Fibroblast of the conjunctiva (primary cell): Measurements from ENCODE around the gene RBMS1.
"Not testable (repeated sequence)": the region's sequence is repeated elsewhere in the genome, so short reads cannot be mapped to it uniquely, and the experiment has no call there.

Experiments used
- DNase-seq: peaks from one replicate; pipeline ENCODE4 v3.0.0-alpha.2; 2010; ENCODE audit warnings: low read depth

Gene RBMS1

GRCh38 chr2:160501370-160501769, 7.8 kb upstream of the RBMS1 start:
- DNase-seq: no peak

- DNase-seq: no peak
Observed at GRCh38 chr2:160499865-160500264, 6.3 kb upstream of the RBMS1 start.

DNA sequence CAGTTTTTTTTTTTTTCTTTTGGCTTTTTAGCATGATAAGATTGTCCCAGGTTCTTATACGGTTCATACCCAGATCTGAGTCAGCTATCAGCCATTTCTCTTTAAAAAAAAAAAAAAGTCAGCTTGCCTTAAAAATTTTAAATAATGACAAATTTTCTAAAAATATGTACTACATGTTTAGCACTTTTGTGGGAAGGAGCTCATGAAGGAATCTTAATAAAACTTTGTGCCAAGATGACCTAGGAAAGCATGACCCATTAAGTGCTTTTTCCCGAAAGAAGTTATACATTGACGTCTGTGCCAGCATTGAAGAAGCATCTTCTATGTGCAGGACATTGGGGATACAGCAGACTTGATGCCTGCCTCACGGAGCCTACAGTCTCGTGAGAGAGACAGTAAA, 4.5 kb upstream of the RBMS1 start:
- no peak for DNase-seq

- DNase-seq: no peak
Observed at GRCh38 chr2:160494201-160494644, 616 bp upstream of the RBMS1 start.

DNA sequence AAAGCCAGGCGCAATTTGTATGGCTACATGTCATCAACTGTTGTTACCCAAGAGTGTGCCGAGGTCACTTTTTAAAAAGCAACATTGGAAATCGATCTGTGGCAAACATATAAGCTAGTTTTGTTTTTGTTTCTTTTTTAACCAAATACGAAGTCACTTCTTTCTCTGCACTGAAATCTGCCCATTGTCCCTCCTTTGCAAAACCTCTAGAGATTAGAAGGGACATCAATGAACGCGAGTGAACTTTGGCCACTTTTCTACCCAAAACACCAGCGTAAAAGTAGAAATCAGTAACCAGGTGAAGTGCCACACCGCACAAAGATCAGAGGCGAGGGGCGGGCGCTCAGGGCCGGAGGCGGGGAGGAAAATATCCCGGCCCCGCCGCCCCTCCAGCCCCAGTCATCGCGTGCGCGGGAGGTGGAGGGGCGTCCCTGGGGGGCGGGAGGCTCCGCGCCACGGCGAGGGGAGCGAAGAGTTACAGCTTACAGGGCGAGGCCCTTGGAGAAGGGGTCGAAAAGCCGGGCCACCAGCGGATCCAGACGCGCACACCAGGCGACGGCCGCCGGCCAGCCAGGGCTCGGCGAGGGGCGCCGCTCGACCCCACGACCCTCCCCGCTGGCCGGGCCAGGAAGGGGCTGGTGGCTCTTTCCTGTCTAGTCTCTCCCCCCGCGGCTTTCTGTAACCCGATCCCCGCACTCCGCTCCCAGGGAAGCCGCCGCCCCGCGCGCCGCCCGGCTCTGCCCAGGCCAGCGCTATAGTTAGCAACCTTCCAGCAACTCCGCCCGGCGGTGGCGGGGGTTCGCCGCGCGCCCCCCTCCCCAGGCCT, 993 bp downstream of the RBMS1 start:
- DNase-seq: peak; percentile 24

DNA sequence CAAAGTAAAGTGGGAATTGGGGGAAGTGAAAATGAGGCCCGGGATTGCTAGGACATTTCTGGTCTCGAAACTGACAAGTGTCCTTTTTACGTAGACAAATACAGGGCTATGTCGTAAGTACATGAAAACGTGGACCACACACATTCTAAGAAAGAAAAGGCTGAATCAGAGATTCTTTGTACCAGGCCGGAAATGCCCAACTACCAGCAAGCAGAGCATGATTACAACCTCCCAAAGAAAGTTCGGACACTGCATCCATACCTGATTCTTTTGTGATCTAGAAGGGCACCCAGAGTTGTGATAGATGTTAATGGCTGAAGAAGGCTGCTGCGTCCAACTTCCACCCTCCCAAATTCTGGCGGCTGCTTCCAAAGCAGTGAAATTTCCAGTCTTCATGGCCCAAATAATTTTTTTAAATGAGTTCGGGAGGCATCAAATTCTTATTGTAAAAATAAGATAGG, 1.7 kb downstream of the RBMS1 start:
- peak; percentile 34 for DNase-seq

- no peak for DNase-seq
Observed at GRCh38 chr2:160490733-160491685, 2.6 kb downstream of the RBMS1 start.

GRCh38 chr2:160489111-160489510, 4.5 kb downstream of the RBMS1 start:
- DNase-seq: no peak

DNA sequence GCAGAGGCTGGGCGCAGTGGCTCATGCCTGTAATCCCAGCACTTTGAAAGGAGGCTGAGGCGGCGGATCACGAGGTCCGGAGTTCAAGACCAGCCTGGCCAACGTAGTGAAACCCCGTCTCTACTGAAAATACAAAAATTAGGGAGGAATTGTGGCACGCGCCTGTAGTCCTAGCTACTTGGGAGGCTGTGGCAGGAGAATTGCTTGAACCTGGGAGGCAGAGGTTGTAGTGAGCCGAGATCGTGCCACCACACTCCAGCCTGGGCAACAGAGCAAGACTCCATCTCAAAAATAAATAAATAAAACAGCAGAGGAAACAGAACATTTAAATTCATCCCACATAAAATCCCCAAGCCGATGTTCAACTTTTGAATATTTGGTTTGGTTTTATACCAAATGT, 5.3 kb downstream of the RBMS1 start:
- DNase-seq: not testable (repeated sequence)

DNA sequence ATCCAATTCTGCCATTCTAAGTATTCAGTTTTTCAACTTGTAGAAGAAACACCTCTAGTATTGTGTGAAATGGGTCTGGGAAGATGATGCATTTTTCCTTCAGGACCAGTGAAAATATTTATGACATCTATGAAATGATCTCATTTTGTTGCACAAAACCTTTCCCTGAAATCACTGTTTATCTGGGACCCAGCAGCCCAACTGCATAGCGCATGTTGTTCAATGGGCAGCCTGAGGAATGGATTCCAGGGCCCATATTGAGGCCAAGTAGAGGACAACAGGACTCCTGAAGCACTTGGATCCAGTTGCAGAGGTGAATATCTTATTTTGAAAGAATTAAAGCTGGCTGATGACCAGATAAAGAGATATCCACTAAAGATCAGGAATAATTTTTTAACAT, 7.3 kb downstream of the RBMS1 start:
- no peak for DNase-seq

- no peak for DNase-seq
Observed at GRCh38 chr2:160484859-160485520, 8.6 kb downstream of the RBMS1 start.

GRCh38 chr2:160482673-160483072, 10.9 kb downstream of the RBMS1 start:
- no peak for DNase-seq

GRCh38 chr2:160479269-160479668, 14.3 kb downstream of the RBMS1 start:
- DNase-seq: no peak

- no peak for DNase-seq
Observed at GRCh38 chr2:160478660-160479059, 14.9 kb downstream of the RBMS1 start.

DNA sequence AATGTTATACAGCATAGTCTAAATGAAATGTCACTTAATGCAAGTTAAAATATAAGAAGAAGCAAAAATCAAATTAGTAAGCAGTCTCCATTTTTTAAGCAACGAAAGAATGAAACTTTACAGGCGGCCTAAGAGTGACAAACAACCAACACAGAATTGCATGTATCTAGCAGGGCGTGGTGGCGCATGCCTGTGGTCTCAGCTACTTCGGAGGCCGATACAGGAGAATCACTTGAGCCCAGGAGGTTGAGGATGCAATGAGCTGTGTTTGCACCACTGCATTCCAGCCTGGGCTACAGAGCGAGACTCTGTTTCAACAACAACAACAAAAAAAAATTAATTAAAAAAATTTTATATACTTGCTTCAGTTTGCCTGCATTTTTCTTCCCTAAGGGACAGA, 16.6 kb downstream of the RBMS1 start:
- no peak for DNase-seq

- DNase-seq: no peak
Observed at GRCh38 chr2:160474891-160475787, 18.5 kb downstream of the RBMS1 start.

GRCh38 chr2:160474319-160474645, 19.3 kb downstream of the RBMS1 start:
- DNase-seq: no peak

DNA sequence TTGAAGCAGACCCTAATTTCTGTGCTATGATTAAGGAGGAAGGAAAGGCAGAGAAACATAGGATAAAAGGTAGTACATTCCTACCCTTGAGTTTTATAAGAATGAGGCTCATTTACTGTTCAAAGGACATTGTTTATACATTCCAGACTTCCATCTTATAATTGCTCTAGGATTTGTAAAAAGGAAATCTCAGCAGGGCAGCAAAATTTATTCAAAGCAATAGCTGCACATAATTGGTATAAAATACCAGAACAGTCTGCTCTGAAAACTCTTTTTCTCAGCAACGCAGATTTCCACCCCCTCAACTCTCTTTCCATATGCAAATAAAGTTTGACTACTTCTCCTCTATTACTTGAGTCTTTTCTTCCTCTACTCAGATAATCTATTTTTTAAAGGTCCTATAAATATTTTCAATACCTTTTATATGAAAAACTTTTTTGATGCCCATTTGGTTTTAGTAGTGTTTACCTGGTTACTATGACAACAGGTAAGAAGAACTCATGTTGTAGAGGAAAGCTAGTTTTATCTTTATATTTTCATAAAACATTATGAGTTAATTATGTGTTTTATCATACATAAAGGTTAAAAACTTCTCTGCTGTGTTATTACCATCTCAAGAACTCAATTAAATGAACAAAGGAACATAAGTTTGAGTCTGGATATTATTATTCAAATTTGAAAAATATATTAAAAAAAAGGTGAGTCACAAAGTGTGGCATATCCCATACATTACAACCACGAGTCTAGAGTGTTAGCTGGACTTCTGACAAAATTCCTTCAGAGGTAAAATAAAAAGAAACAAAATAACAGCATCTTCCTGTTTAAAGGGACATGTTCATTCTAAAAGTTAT, 19.9 kb downstream of the RBMS1 start:
- DNase-seq: no peak

GRCh38 chr2:160472839-160473251, 20.8 kb downstream of the RBMS1 start:
- DNase-seq: peak; percentile 49

DNA sequence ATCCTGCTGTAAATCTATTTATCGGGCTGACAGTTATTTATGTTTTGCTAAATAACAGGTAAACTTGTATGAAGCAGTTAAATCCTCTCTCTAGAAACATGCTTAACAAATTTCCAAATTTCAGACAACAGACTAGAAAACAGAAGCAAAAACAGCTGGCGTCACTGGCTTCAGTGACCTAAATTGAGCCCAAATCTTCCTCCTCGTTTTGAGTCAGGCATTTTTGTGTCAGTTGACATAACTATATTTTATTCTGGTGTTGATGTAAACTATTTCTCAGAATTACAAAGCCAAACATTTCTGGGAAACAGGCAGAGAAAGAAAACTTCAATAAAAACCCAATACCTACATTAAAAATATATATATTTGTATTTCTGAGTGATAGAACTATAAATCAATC, 21.7 kb downstream of the RBMS1 start:
- no peak for DNase-seq
